Adrenal gland (tissue), 12 donors: Measurements from ENCODE around the gene D2HGDH. TPM values are rescaled to one million over a fixed set of nuclear protein-coding genes. Genes with fewer than 3 reads are reported as not detected.

Experiments
- DNase-seq, 7 donors: peaks; one replicate each; pipeline ENCODE4 v3.0.0-alpha.2; 2019 to 2020
- H3K27ac ChIP-seq, 5 donors: fragments of 200-600 bp; sonication (generic) in 4 of 5; 1 replicate in 3 of 5; 2 replicates in 2 of 5; pipeline versions ENCODE4 v1.5.1 to v1.8.0; 2016 to 2020; ENCODE audit warnings: mild to moderate bottlenecking in 1 of 5
- H3K27me3 ChIP-seq: fragments of 200-600 bp; 2 replicates; pipeline ENCODE4 v1.8.0; 2021
- H3K36me3 ChIP-seq, 2 donors: fragments of 200-600 bp; replicated peaks in 1 of 2; 1 replicate in 1 of 2; 2 replicates in 1 of 2; pipeline versions ENCODE4 v1.5.1 to v1.8.0; 2018 to 2022
- H3K4me1 ChIP-seq, 2 donors: fragments of 200-600 bp; replicated peaks in 1 of 2; 1 replicate in 1 of 2; 2 replicates in 1 of 2; pipeline versions ENCODE4 v1.5.1 to v1.8.0; 2018 to 2021
- H3K4me3 ChIP-seq, 4 donors: fragments of 200-600 bp; sonication (generic) in 3 of 4; one replicate each; pipeline ENCODE4 v1.5.1; 2016 to 2018
- H3K9me3 ChIP-seq, 3 donors: fragments of 200-600 bp; sonication (generic) in 1 of 3; replicated peaks in 1 of 3; 1 replicate in 2 of 3; 2 replicates in 1 of 3; pipeline versions ENCODE4 v1.5.1 to v1.8.0; 2016 to 2021
- CTCF ChIP-seq, 6 experiments: fragments of 450-650 bp in 4 of 6; fragments of 200-600 bp in 2 of 6; sonication (generic) in 1 of 6; IDR thresholded peaks; 1 replicate in 5 of 6; 2 replicates in 1 of 6; pipeline versions ENCODE4 v1.5.1 to v1.8.0; 2016 to 2021; ENCODE audit warnings: antibody characterized with exemption in 6 of 6, mild to moderate bottlenecking in 2 of 6, moderate library complexity in 1 of 6
- POLR2A ChIP-seq, 2 donors: fragments of 450-650 bp; IDR thresholded peaks; one replicate each; pipeline ENCODE4 v1.6.1; 2017; ENCODE audit warnings: antibody characterized with exemption in 2 of 2, mild to moderate bottlenecking in 2 of 2, moderate library complexity in 1 of 2
- WGBS, 4 donors: extraction: QIAGEN DNeasy Blood & Tissue Kit in 2 of 4; methylation state at CpG; one replicate each; pipeline versions ENCODE4 v1.1.5 to v1.1.7; 2013 to 2017; 5-methylcytosine and 5-hydroxymethylcytosine counted together
- intact Hi-C, 2 donors: fragments of 100-400 bp; cut with DNase I; formaldehyde crosslinking; loops; one replicate each; pipeline versions ENCODE4 v1.14.1 to v1.15.0; 2022 to 2023
- polyA plus RNA-seq, 3 donors: library from polyadenylated mRNA; stranded (reverse); fragments of 200-250 nt in 2 of 3; fragments of 350-450 nt in 1 of 3; fragmentation: Illumina TruSeq in 1 of 3; extraction: RNeasy Lipid Tissue Mini Kit (QIAGEN cat#74804) in 1 of 3; gene quantifications; one replicate each; pipeline ENCODE4 v1.2.3, GENCODE V29; 2013 to 2014
- total RNA-seq, 9 donors: library from RNA; depleted of rRNA in 4 of 9; stranded (reverse); fragments of >200 nt in 4 of 9; fragments of 120-200 nt in 1 of 9; fragmentation: NEBNext Ultra II Directional in 1 of 9; extraction: Animal tissue kit (Norgen Biotek cat#: 25700) in 1 of 9; gene quantifications; one replicate each; pipeline versions ENCODE4 v1.1.0 to v1.2.4, GENCODE V29; 2013 to 2023
- donor health status: healthy with polysubstance abuse.
- donor health status: Bipolar disorder and iron deficiency.
- donor health status: DM: yes; HTN: yes; CAD: no.
- donor health status: DM: no; HTN: no; CAD: no.
- donor health status: DM: no; HTN: no; CAD: no.
- donor health status: DM: yes; HTN: yes; CAD: no.

Gene D2HGDH
- total and polyA plus RNA-seq, 12 donors, result 4.3 to 131 (median 38.1) TPM

DNA sequence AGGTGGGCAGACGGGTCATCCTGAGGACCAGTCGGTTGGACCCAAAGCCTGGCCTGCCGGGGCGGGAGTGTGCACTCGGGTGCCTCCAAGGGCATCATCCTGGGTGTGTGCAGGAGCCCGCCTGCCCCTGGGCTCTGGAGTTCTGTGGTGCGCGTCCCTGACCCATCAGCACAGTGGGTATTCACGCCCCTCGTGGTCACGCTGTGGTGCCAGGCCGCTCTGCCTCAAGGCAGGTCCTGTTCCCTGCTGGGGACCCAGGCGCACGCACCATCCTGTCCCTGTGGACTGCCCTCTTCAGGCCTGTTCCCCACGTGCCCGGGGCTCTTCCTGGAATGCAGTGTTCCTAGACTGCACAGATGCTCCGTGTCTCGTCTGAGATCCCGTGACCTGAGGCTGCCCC, 14.3 kb upstream of the D2HGDH start:
- WGBS, 4 donors, result 90 to 96% (median 95%) methylated on average over 2 to 19 of the region's 19 CpGs
- no peak overlapping the region for H3K27ac ChIP-seq
- H3K9me3 ChIP-seq, result no peaks in the 10 kb centered on the region
- intact Hi-C loops, result loop anchor here in 1 of 2 donors (10.0 kb wide), 1 partner anchor 155 kb away; no protein-coding TSS in a partner anchor
- no peaks in the 10 kb centered on the region for H3K4me1 ChIP-seq
- H3K36me3 ChIP-seq, result peaks cover 0 to 37% of the 10 kb centered on the region in 2 donors
- no peaks in the 10 kb centered on the region for H3K27me3 ChIP-seq
- no peak for DNase-seq
- no peak overlapping the region for H3K4me3 ChIP-seq
- TF ChIP-seq POLR2A (IDR thresholded peaks at IDR 0.05), result no peak
- TF ChIP-seq CTCF (IDR thresholded peaks at IDR 0.05), result no peak

- 92 to 97% (median 95%) methylated on average over 11 to 15 of the region's 15 CpGs for WGBS, 4 donors
- DNase-seq, result no peak
- Histone ChIP-seq H3K9me3 (no peaks in the 10 kb centered on the region), H3K27me3 (no peaks in the 10 kb centered on the region), H3K4me3 (no peak overlapping the region), H3K36me3 (peaks cover 0 to 37% of the 10 kb centered on the region in 2 donors), H3K4me1 (no peaks in the 10 kb centered on the region), H3K27ac (no peak overlapping the region)
- intact Hi-C loops, result loop anchor here in 1 of 2 donors (10.0 kb wide), 1 partner anchor 154 kb away; no protein-coding TSS in a partner anchor
- TF ChIP-seq CTCF (IDR thresholded peaks at IDR 0.05) (no peak), POLR2A (IDR thresholded peaks at IDR 0.05) (no peak)
Measured at GRCh38 chr2:241720560-241720959, 13.9 kb upstream of the D2HGDH start.

DNA sequence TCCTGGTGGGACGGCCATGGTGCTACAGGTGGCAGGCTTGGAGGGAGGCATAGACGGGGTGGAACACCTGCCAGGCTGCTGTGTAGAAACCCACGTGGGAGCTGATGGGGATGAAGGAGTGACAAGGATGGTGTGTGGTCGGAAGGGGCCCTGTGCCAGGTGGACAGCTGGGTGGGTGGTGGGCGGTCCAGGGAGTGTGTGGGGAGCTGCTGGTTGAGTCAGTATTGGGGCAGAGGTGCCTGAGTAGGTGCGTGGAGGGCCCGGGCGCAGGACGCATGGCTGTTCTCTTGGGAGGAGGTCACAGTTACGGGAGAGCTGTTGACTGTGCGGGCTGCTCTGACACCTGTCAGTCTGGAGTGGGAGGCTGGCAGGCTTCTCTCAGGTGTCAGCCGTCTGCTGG, 12.6 kb upstream of the D2HGDH start:
- no peak overlapping the region for H3K27ac ChIP-seq
- no peak overlapping the region for H3K4me3 ChIP-seq
- intact Hi-C loops, result loop anchor here in 1 of 2 donors (10.0 kb wide), 1 partner anchor 153 kb away; no protein-coding TSS in a partner anchor
- WGBS, 4 donors, result 89 to 95% (median 90%) methylated on average over 7 to 12 of the region's 12 CpGs
- peaks cover 0 to 35% of the 10 kb centered on the region in 2 donors for H3K36me3 ChIP-seq
- no peak for DNase-seq
- no peaks in the 10 kb centered on the region for H3K27me3 ChIP-seq
- H3K9me3 ChIP-seq, result no peaks in the 10 kb centered on the region
- H3K4me1 ChIP-seq, result no peaks in the 10 kb centered on the region
- no peak for TF ChIP-seq POLR2A (IDR thresholded peaks at IDR 0.05)
- TF ChIP-seq CTCF (IDR thresholded peaks at IDR 0.05), result no peak

DNA sequence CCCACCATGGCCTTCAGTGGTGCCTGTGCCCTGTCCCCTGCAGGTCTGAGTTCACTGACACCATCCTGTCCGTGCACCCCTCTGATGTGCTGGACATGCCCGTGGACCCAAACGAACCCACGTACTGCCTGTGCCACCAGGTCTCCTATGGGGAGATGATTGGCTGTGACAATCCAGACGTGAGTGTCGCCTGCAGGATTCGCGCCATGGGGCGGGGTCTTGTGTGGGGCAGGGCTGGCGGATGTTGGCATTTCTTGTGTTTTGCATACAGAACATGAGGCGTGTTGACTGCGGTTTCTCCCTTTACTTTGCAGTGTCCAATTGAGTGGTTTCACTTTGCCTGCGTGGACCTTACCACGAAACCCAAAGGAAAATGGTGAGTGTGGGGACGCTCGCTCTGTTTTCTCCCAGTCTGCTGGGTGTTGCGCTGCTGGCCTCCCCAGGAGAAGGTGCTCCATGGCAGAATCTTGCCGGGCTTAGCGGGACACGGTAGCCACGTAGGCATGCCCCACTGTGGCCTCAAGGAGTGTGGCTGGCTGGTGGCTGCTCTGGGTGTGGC, 11.5 kb upstream of the D2HGDH start:
- DNase-seq, result no peak
- no peak overlapping the region for H3K27ac ChIP-seq
- 94 to 99% (median 98%) methylated on average over 11 to 21 of the region's 21 CpGs for WGBS, 4 donors
- no peaks in the 10 kb centered on the region for H3K9me3 ChIP-seq
- TF ChIP-seq CTCF (IDR thresholded peaks at IDR 0.05), result no peak
- no peak for TF ChIP-seq POLR2A (IDR thresholded peaks at IDR 0.05)
- H3K36me3 ChIP-seq, result peaks cover 0 to 33% of the 10 kb centered on the region in 2 donors
- no peaks in the 10 kb centered on the region for H3K27me3 ChIP-seq
- H3K4me3 ChIP-seq, result no peak overlapping the region
- H3K4me1 ChIP-seq, result no peaks in the 10 kb centered on the region
- intact Hi-C loops, result loop anchor here in 1 of 2 donors (10.0 kb wide), 1 partner anchor 152 kb away; no protein-coding TSS in a partner anchor
